ENCODE data around the gene HTR3B.
A peak's percentile ranks its signal among the peaks of the same experiment; 100 is the strongest.

Gene HTR3B

DNA sequence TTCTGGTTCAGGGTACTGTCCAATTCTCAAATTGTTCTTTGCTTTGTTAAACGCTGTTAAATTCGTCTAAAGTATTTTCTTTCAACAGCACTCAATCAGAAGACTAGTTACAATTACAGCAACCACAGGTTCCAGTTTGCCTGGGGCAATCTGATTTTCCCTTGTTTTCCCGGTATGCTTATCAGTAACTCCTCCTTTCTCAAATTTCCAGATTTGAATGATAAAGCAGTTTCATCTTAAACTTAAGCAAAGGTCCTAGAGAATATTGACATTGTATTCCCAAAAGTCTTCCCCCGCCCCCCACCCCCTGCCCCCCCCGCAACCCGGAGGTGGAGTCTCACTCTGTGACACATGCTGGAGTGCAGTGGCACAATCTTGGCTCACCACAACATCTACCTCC is 18.7 kb upstream of the HTR3B start:
- TF ChIP-seq, protein P1, sequence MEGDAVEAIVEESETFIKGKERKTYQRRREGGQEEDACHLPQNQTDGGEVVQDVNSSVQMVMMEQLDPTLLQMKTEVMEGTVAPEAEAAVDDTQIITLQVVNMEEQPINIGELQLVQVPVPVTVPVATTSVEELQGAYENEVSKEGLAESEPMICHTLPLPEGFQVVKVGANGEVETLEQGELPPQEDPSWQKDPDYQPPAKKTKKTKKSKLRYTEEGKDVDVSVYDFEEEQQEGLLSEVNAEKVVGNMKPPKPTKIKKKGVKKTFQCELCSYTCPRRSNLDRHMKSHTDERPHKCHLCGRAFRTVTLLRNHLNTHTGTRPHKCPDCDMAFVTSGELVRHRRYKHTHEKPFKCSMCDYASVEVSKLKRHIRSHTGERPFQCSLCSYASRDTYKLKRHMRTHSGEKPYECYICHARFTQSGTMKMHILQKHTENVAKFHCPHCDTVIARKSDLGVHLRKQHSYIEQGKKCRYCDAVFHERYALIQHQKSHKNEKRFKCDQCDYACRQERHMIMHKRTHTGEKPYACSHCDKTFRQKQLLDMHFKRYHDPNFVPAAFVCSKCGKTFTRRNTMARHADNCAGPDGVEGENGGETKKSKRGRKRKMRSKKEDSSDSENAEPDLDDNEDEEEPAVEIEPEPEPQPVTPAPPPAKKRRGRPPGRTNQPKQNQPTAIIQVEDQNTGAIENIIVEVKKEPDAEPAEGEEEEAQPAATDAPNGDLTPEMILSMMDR (IDR thresholded peaks at IDR 0.05; ENCODE audit: insufficient read depth, missing control alignments) = no peak
- FAIRE-seq (no peak), DNase-seq (ENCODE audit: insufficient read length, low spot score) (no peak)

DNA sequence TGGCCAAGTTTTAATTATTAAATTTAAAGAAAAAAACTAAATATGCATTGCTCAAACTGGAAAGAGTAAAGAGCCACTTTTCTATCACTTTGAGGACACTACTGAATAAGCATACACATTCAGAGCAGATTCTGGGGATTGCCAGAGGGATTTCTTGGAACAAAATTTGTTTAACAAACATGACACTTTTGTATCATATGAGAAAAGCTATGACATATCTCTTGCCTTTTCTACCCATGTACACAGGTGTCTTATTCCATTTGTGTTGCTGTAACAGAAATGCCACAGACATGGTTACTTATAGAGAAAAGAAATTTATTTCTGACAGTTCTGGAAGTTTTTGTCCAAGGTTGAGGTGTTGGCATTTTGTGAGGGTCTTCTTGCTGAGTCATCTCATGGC is 15.7 kb upstream of the HTR3B start:
- no peak for FAIRE-seq
- TF ChIP-seq, protein P1 (IDR thresholded peaks at IDR 0.05; ENCODE audit: insufficient read depth, missing control alignments) = no peak
- DNase-seq (ENCODE audit: insufficient read length, low spot score) = no peak

DNA sequence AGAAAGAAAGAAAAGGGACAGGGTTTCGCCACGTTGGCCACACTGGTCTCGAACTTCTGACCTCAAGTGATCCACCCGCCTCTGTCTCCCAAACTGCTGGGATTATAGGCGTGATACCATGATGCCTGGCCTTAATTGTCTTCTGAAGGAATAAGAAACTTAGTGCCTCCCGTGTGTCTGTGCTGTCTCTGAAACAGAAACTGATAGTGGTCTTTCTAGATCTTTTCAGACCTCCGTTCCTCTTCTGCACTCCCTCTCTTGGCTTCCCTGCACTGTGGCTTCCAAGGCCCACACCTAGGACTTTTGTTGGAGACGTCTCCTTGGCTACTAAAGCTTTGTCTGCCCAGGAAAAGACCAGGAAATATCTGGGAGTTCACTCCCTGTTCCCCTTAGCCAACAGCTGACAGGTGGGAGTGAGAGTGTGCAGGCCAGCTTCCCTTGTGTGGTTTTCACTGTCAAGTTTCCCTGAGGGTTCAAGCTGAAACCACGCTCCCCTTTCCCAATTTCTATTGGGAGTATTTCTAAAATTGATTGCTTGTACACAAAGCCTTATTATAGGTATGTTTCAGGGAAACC is 10.1 kb upstream of the HTR3B start:
- DNase-seq (ENCODE audit: insufficient read length, low spot score) = no peak
- FAIRE-seq = no peak
- TF ChIP-seq, protein P1 (IDR thresholded peaks at IDR 0.05; ENCODE audit: insufficient read depth, missing control alignments) = no peak

DNA sequence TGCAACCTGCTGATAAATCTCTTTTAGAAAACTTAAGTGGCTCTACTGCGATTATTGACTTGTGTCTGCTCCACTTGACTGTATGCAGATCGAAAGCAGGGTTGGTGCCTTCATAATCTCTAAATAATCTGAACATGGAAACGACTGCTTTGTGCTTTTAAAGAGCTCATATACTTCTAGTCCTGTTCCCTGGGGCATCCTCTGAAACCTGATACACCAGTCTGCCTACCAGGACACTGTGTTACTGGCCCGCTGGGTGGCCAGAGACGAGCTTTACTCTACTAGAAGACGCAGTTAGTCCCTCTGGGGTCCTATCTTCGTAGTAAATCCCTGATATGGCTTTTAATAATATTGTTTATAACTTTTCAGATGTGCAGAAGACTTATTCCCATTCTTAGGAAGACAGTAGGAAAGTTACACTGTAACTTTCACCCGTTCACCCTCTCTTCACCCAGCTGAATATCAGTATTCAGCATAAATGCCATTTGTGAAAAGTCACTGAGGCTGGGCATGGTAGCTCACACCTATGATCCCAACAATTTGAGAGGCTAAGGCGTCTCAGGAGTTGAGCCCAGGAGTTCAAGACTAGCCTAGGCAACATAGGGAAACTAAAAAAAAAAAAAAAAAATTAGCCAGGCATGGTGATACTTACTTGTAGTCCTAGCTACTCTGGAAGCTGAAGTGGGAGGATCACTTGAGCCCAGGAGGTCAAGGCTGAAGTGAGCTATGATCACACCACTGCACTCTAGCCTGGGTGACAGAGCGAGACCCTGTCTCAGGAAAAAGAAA is 9.0 kb upstream of the HTR3B start:
- FAIRE-seq (no peak), DNase-seq (ENCODE audit: insufficient read length, low spot score) (no peak)
- TF ChIP-seq, protein P1 (IDR thresholded peaks at IDR 0.05; ENCODE audit: insufficient read depth, missing control alignments) = no peak

DNA sequence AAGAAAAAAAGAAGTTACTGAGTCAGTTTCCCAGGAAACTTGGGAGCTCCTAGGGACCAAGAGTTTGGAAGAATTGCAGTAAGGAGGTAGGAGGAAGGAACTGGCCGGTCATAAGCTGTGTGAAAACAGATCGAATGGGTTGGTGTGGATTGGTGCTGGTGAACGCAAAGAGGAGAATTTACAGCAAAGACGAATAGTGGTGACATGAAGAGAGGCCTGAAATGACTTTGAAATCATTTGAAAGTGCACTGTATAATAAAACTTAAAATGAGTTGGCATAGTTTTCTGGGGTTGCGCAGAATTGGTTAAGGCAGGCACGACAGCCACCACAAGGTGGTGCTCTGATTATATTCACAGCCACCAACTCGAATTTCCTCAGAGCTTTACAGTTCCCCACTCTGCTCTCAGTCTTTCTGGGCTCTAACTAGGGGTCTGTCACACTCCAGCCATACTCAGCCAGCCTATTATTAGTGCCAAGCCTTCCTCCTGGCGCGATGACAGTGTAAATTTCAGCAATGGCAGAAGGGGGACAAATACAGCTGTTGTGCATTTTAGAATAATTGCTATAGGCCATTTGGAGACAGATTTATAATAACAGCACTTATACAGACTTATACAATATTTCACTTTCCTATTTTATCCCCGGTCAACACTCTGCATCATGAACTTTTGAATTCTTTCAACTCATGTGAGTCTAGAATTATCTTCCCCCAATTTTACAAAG is 8.3 kb upstream of the HTR3B start:
- DNase-seq (ENCODE audit: insufficient read length, low spot score) (no peak), FAIRE-seq (no peak)
- TF ChIP-seq, protein P1 (IDR thresholded peaks at IDR 0.05; ENCODE audit: insufficient read depth, missing control alignments) = peak; percentile 76

DNA sequence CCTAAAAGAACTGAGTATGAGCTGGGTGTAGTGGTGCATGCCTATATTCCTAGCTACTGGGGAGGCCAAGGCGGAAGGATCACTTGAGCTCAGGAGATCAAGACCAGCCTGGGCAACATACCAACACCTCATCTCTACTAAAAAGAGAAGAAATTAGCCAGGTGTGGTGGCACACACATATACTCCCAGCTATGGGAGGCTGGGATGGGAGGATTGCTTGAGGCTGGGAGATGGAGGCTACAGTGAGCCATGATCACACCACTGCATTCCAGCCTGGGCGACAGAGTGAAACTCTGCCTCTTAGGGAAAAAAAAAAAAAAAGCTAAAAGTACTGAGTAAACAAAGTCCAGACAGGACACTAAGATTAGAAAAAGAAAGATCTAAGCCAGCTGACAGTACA is 3.5 kb upstream of the HTR3B start:
- DNase-seq (ENCODE audit: insufficient read length, low spot score) = no peak
- no peak for FAIRE-seq
- TF ChIP-seq, protein P1 (IDR thresholded peaks at IDR 0.05; ENCODE audit: insufficient read depth, missing control alignments) = no peak
